NCI-H146 treated with DMSO at 0.1 percent for 48 hours (cell line): ENCODE results near the gene DHFR2.
"Not testable (repeated sequence)": the region's sequence is repeated elsewhere in the genome, so short reads cannot be mapped to it uniquely, and the experiment has no call there.

Experiments used
- DNase-seq: peaks from one replicate; lab custom pipeline; 2025; ENCODE audit not compliant: unreplicated experiment; lab: John Stamatoyannopoulos, UW

Gene DHFR2

GRCh38 chr3:94062513-94063404 is at the start of gene DHFR2, which contains the start of gene NSUN3:
Gene DHFR2, minus strand, starts transcription at chr3:94062916. Its CDS starts 1,405 bp downstream, at chr3:94061511.
Gene NSUN3, plus strand, starts transcription at chr3:94063061. Its CDS starts 66 bp downstream, at chr3:94063127.
- peak; percentile 94 for DNase-seq

DNA sequence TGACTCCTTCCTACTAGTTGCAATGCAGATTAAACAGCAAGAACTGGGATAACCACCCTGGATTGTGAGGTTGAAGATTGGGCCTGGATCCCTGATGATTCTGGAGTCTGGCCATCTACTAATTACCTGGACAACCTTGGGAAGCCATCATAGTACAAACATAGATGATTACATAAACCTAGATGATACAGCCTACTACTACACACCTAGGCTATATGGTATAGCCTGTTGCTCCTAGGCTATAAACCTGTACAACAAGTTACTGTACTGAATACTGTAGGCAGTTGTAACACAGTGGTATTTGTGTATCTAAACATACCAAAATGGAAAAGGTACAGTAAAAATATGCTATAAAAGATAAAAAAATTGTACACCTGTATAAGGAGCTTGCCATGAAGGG is 48.1 kb upstream of the DHFR2 start:
- no peak for DNase-seq

GRCh38 chr3:94110232-94110631 is 47.5 kb upstream of the DHFR2 start:
- not testable (repeated sequence) for DNase-seq

- DNase-seq, result peak; percentile 87
These were observed 43.6 kb upstream of the DHFR2 start for GRCh38 chr3:94106268-94106667.

- no peak for DNase-seq
These were observed 39.1 kb upstream of the DHFR2 start for GRCh38 chr3:94101860-94102259.

GRCh38 chr3:94099311-94099710 is 36.6 kb upstream of the DHFR2 start:
- no peak for DNase-seq

DNA sequence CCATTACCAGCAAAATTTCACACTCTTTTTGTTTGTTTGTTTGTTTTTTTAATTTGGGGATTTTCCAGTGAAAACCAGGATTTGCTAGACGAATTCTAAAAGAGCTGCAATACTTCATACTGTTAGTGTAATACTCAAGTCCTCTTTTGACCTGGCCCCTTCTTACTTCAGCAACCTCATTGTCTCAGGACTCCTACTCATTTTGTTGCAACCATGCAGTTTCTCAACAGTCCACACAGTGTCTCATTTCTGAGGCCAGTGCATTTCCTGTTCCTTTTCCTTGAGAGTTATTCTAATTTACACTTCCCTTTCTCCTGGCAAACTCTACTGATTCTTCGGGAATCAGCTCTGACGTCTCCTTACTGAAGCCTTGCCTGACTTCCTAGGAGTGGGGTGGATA is 35.7 kb upstream of the DHFR2 start:
- DNase-seq, result no peak

DNA sequence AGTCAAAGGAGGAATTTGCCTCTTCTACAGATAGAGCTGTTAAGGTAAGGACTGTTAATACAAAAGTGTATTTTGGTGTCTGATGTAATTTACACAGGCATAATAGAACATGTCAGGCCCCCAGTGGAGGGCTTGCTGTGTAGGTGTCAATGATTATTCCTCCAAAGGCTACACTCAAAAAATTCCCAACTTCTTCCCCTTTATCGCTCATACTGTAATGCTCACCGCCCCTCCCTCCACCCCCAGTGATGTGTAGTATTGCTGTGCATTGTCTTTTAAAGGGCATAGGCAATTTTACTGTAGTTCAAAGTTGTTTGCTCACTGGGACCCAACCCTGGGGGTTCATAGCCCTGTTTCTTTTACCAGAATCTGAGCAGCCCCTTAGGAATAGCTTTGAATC is 32.4 kb upstream of the DHFR2 start:
- no peak for DNase-seq

- DNase-seq, result no peak
These were observed 30.4 kb upstream of the DHFR2 start for GRCh38 chr3:94093151-94093550.

DNA sequence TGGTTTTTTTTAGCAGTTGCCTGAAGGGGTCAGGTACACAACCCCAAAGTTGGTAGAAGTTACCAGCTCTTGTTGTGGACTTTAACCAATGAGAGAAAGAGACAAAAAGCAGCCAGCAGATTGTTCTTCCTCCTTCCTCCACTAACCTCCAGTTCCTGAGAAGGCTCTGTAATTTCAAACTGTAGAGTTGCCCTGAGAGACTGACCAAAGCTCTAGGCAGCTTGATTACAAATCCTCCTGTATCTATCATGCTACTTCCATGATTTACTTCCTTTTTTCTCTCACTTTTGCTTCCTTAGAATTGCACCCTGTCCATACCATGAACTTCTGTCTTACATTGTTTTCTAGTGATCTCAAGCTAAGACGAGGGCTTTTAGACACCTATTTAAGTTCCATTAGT is 29.4 kb upstream of the DHFR2 start:
- no peak for DNase-seq

DNA sequence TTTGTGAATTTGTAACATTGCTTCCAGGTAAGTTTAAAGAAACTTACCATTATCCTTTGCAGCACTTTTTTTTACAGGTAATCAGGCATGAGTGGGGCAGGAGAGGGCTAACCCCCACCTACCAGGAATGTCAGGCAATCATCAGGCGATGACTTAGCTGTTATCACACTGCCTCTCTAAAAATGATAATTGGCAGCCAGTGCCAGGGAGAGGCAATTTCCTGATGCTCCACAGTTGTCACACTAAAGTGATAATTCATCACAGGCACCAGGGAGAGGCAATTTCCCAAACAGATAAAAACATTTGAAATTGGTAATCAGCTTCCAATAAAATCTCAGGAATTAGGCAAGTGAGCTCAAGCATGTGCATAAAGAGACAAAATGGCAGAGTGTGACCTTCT is 26.4 kb upstream of the DHFR2 start:
- no peak for DNase-seq

DNA sequence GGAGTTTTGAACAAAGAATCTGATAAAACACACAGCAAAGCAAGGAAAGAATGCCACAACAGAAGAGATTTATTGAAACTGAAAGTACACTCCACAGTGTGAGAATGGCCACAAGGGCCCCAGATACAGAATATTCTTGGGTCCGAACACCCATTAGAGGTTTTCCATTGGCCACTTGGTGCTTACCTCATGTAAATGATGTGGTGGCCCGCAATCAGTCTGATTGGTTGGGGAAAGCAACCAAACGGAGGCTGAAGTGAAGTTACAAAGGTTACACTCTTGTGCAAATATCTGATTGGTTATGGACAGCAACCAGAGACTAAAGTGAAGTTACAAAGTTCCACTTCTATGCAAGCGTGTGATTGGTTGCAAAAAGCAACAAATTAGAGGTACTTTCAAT is 20.5 kb upstream of the DHFR2 start:
- DNase-seq, result no peak

DNA sequence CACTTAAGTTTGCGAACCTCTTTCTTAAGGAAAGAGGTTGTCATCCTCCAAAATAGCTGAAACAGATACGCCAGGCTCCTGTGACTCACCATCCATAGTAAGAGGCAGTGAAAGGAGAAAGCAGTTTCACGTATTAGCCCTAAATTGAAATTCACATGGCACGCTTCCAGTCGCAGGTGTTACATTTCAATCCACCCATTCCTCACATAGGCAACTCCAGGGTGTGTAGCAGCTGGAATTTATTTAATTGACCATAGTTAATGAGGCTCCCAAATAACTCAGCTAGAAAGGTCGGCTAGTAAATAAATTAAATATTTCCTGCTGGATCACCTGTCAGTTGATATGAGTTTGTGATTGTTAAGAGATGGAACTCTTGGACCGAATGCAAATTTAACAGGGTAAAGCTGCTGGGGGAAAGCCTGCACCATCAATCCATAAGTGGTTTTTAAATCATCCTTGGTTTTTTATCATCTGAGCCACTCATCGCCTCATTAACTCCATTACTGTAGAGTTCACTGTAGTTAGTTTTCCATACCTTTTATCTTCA is 19.7 kb upstream of the DHFR2 start:
- peak; percentile 94 for DNase-seq

DNA sequence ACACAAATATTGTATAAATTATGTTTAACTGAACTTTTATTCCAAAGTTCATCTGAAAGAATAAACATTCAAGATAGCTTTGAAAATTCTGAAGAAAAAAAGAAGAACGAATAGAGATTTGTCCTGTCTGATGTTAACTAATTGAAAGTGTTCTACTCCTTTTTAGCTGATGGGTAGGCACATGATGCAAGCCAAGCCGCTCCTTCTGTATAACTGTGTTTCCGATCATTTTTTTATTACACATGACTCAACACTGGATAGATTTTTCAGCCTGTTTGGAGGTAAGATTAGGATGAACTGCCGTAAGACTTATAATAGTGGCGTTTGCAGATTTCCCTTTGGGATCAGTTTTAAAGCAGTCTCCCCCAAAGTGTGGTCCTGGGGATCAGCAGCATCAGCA is 19.2 kb upstream of the DHFR2 start:
- no peak for DNase-seq

DNA sequence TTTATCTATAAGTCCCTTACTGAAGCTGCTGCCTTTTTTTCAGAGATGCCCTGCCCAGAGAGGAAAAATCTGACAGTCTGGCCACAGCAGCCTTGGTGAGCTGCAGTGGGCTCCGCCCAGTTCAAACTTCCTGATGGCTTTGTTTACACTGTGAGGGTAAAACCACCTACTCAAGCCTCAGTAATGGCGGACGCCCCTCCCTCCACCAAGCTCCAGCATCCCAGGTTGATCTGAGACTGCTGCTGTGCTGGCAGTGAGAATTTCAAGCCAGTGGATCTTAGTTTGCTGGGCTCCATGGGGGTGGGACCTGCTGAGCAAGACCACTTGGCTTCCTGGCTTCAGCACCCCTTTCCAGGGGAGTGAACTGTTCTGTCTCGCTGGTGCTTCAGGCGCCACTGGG is 17.8 kb upstream of the DHFR2 start:
- not testable (repeated sequence) for DNase-seq

DNA sequence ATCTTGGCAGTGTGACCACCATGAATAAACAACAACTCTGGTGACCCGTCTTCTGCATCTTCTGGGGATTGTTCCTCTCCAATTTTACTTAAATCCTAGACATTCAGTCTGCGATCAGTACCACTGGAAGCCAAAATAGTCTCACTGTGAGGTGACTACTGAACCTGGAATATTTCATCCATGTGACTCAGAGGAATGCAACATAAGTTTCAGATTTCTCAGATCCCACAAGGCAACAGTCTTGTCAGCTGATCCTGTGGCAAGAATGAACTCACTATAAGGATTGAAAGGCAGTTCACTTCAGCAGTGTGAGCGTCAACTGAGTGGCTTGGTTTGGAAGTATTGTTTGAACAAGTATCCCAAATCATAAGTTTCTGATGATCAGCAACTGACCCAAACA is 13.3 kb upstream of the DHFR2 start:
- DNase-seq, result no peak

GRCh38 chr3:94071713-94072284 is 9.1 kb upstream of the DHFR2 start:
- DNase-seq, result no peak

DNA sequence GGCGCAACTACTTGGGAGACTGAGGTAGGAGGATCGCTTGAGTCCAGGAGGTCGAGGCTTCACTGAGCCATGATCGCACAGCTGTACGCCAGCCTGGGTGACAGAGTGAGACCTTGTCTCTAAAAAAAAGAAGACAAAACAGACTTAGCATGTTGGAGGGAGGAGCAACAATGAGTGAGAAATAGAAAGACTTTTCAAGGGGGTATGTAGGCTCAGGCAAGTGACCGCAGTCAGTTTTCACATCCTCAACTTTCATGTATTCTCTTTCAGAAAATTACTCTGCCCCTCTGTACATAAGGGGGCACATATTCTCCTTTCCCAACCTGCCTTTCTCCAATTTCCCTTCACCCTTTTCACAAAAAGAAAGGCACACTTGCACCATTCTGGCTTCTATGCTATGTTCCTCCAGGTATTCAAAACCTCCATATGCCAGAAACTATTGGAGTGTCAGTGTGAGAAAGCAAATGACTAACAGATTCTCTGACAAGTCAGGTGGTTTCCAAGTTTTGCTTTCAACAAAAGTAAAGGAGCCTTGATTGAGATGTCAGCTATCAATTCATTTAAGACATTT is 7.7 kb upstream of the DHFR2 start:
- DNase-seq, result no peak

GRCh38 chr3:94069194-94069813 is 6.6 kb upstream of the DHFR2 start:
- DNase-seq, result no peak

- no peak for DNase-seq
These were observed 4.1 kb upstream of the DHFR2 start for GRCh38 chr3:94066506-94067500.
